H1 (cell line): ENCODE results near the gene ASB1. TPM values are rescaled to one million over a fixed set of nuclear protein-coding genes. Genes with fewer than 3 reads are reported as not detected.

Source experiments
- EZH2 ChIP-seq: fragments of 200-600 bp; sonication (generic); IDR thresholded peaks from 2 replicates; pipeline ENCODE4 v1.7.1; 2012; ENCODE audit warnings: low read depth, mild to moderate bottlenecking, moderate library complexity, low read length, inconsistent platforms; ENCODE audit not compliant: severe bottlenecking
- GABPA ChIP-seq: IDR thresholded peaks from 2 replicates; pipeline ENCODE4 v1.6.1; 2011; ENCODE audit warnings: mild to moderate bottlenecking, low read length, moderate library complexity, borderline replicate concordance; ENCODE audit not compliant: insufficient read depth
- HDAC6 ChIP-seq: IDR thresholded peaks from one replicate; pipeline ENCODE4 v1.7.1; 2012; ENCODE audit warnings: low read depth, mild to moderate bottlenecking, inconsistent platforms, low read length, moderate library complexity
- KDM5A ChIP-seq: fragments of 200-600 bp; IDR thresholded peaks from 2 replicates; pipeline ENCODE4 v1.7.1; 2012; ENCODE audit warnings: mild to moderate bottlenecking, low read length, inconsistent platforms, mixed read lengths
- MAFK ChIP-seq: IDR thresholded peaks from 2 replicates; pipeline ENCODE4 v1.6.1; 2012; ENCODE audit warnings: low read depth, mild to moderate bottlenecking, improper control_type of control experiment, low read length
- POLR2AphosphoS5 ChIP-seq: IDR thresholded peaks from 2 replicates; pipeline ENCODE4 v1.6.1; 2011; ENCODE audit warnings: low read depth, low read length
- RBBP5 ChIP-seq: IDR thresholded peaks from 2 replicates; pipeline ENCODE4 v1.7.1; 2012; ENCODE audit warnings: low read depth, mild to moderate bottlenecking, inconsistent platforms, low read length, moderate library complexity, borderline replicate concordance
- RXRA ChIP-seq: IDR thresholded peaks from 2 replicates; pipeline ENCODE4 v1.6.1; 2011; ENCODE audit warnings: low read depth, mild to moderate bottlenecking, low read length, moderate library complexity; ENCODE audit not compliant: insufficient read depth
- SUZ12 ChIP-seq: fragments of 200-600 bp; sonication (generic); IDR thresholded peaks from 2 replicates; pipeline ENCODE4 v1.6.1; 2012; ENCODE audit warnings: mild to moderate bottlenecking, inconsistent platforms, low read length, moderate library complexity, mixed read lengths
- TAF1 ChIP-seq: IDR thresholded peaks from 2 replicates; pipeline ENCODE4 v1.6.1; 2011; ENCODE audit warnings: mild to moderate bottlenecking, low read depth, low read length
- TBP ChIP-seq: IDR thresholded peaks from 2 replicates; pipeline ENCODE4 v1.6.1; 2011; ENCODE audit warnings: low read depth, low read length, improper control_type of control experiment
- polyA plus RNA-seq, 7 experiments: library from polyadenylated mRNA; depleted of rRNA in 3 of 7; stranded (reverse) in 5 of 7; unstranded in 2 of 7; fragments of >200 nt in 5 of 7; fragments of 200-250 nt in 2 of 7; gene quantifications; 1 replicate in 5 of 7; 2 replicates in 1 of 7; 4 replicates in 1 of 7; pipeline versions ENCODE4 v1.2.1 to v1.2.3, GENCODE V29; 2011 to 2013; ENCODE audit warnings: missing spikeins in 2 of 7, mixed read lengths in 2 of 7
- total RNA-seq: library from RNA; stranded (reverse); fragmentation: NEBNext Ultra II Directional; extraction: Animal tissue kit (Norgen Biotek cat#: 25700); gene quantifications from 2 replicates; pipeline ENCODE4 v1.2.1, GENCODE V29; 2021

ASB1 gene
- total and polyA plus RNA-seq, 2 of the 8 experiments (the other 6 are each of a cell fraction or from before 2014, with no cell fraction given), result 24.1 to 36.0 TPM

GRCh38 chr2:238391042-238391689 lies 35.6 kb upstream of the ASB1 start (continued):
- TF ChIP-seq TAF1 (no peak), EZH2 (no peak), GABPA (no peak), MAFK (no peak), HDAC6 (no peak), TBP (no peak), RBBP5 (no peak), POLR2AphosphoS5 (no peak), RXRA (no peak), SUZ12 (no peak), KDM5A (no peak)
